Measurements from ENCODE around the gene CCDC57. TPM values are rescaled to one million over a fixed set of nuclear protein-coding genes. Genes with fewer than 3 reads are reported as not detected.

CCDC57 gene
- total and polyA plus RNA-seq, 2 of the 4 experiments (the other 2 are of a cell fraction), result 7.3 to 31.3 TPM

DNA sequence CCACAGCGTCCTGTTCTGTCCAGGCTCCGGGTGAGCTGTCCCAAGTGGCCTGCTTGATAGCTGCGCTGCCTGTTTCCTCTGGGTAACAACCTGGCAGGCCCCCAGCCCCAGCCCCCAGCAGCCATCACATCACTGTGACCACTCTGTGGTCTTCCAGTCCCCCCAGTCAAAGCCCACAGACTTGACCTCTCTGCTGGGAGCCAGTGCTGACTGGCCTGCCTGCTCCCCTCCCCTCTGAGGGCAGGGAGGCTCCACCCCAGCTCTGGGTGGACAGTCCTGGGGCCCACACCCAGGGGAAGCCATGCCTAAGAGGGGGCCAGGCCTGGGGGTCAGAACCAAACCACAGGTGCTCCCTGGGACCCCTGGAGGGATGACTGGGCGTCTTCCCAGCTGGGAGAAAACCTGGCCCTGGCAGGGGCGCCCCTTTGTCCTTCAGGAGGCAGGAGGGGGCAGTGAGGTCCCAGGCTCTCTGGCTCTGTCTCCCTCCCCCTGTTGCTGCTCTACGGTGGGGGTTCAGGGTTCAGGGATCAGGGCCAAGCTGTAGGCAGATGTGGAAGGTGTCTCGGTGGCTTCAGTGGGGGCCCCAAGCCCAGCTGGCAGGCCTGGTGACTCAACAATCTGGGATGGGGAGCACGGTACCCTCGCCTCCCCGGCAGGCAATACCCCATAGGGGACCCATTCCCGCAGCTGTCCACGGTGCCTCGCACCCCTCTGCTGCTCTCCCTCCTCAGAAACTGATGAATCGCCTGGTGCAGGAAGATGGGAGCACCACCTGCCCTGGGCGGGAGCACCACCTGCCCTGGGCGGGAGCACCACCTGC lies 14.4 kb upstream of the CCDC57 start:
- Histone ChIP-seq H3K4me1 (ENCODE audit: control insufficient read depth, insufficient read depth, low read length) (peaks cover 7% of the 10 kb centered on the region), H3K27me3 (ENCODE audit: control insufficient read depth, insufficient read depth, low read length) (no peaks in the 10 kb centered on the region), H2BK15ac (ENCODE audit: low read depth, low read length) (no peak overlapping the region), H2BK5ac (ENCODE audit: low read depth, low read length, poor library complexity, severe bottlenecking) (peak overlapping the region; percentile 9), H3K27ac (ENCODE audit: insufficient read depth, low read length) (no peak overlapping the region), H3K9ac (ENCODE audit: low read depth, low read length) (no peak overlapping the region), H2AK5ac (ENCODE audit: low read depth, low read length) (peak overlapping the region; percentile 43), H3K9me1 (ENCODE audit: insufficient read depth, low read length) (no peaks in the 10 kb centered on the region), H4K20me1 (ENCODE audit: insufficient read depth, low read length) (peaks cover 31% of the 10 kb centered on the region), H2AK9ac (replicated peaks; ENCODE audit: low read depth, low read length, poor library complexity) (peak overlapping the region; percentile 76), H2BK20ac (ENCODE audit: low read depth, low read length) (no peak overlapping the region), H2BK120ac (ENCODE audit: low read depth, low read length) (no peak overlapping the region), H4K8ac (ENCODE audit: low read depth in 2 of 2, low read length in 2 of 2) (no peak overlapping the region), H3K56ac (ENCODE audit: extremely low read depth, insufficient read depth, low read length) (no peak overlapping the region), H4K91ac (ENCODE audit: insufficient read depth, low read depth, low read length) (peak overlapping the region; percentile 55; the same call in 1 of the 2 replicates), H3K14ac (replicated peaks; ENCODE audit: low read depth, low read length) (no peak overlapping the region), H3K79me1 (ENCODE audit: low read depth in 1 of 2, low read length in 2 of 2) (peaks cover 0 to 41% of the 10 kb centered on the region in 2 experiments; a peak in 3 of 4 replicates), H2AFZ (replicated peaks; ENCODE audit: low read length, poor library complexity) (peak overlapping the region; percentile 10), H3K4ac (ENCODE audit: low read depth, low read length) (peak overlapping the region; percentile 50; the same call in 1 of the 2 replicates), H3K18ac (ENCODE audit: low read depth, low read length) (no peak overlapping the region), H3K9me3 (ENCODE audit: control insufficient read depth, insufficient read depth, low read length) (no peaks in the 10 kb centered on the region), H3K23ac (ENCODE audit: low read depth, low read length) (no peak overlapping the region), H3K4me2 (ENCODE audit: low read depth, low read length) (no peak overlapping the region), H3K36me3 (ENCODE audit: control insufficient read depth, insufficient read depth, low read length) (no peaks in the 10 kb centered on the region), H4K5ac (ENCODE audit: low read depth, low read length) (no peak overlapping the region), H3K4me3 (ENCODE audit: insufficient read depth, low read depth, low read length) (no peak overlapping the region)
- in situ Hi-C loops (cut with MboI; ENCODE audit: low sequenced_read_pairs), result no loop called here
- CTCF ChIA-PET, result no interaction called here
- no peak for TF ChIP-seq RCOR1 (IDR thresholded peaks at IDR 0.05; ENCODE audit: insufficient replicate concordance, low read length)
- TF ChIP-seq MAFK (IDR thresholded peaks at IDR 0.05; ENCODE audit: low read depth, low read length), result no peak
- TF ChIP-seq NFE2L2 (IDR thresholded peaks at IDR 0.05; ENCODE audit: low read depth, low read length), result no peak
- no peak for TF ChIP-seq MXI1 (IDR thresholded peaks at IDR 0.05; ENCODE audit: borderline replicate concordance, low read depth, low read length)
- no peak for TF ChIP-seq MAZ (IDR thresholded peaks at IDR 0.05; ENCODE audit: borderline replicate concordance, low read depth, low read length)
- TF ChIP-seq CHD1 (IDR thresholded peaks at IDR 0.05; ENCODE audit: low read depth, low read length), result no peak
- TF ChIP-seq, protein P1, sequence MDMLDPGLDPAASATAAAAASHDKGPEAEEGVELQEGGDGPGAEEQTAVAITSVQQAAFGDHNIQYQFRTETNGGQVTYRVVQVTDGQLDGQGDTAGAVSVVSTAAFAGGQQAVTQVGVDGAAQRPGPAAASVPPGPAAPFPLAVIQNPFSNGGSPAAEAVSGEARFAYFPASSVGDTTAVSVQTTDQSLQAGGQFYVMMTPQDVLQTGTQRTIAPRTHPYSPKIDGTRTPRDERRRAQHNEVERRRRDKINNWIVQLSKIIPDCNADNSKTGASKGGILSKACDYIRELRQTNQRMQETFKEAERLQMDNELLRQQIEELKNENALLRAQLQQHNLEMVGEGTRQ (IDR thresholded peaks at IDR 0.05; ENCODE audit: low read depth, low read length), result no peak
- TF ChIP-seq, protein P2, sequence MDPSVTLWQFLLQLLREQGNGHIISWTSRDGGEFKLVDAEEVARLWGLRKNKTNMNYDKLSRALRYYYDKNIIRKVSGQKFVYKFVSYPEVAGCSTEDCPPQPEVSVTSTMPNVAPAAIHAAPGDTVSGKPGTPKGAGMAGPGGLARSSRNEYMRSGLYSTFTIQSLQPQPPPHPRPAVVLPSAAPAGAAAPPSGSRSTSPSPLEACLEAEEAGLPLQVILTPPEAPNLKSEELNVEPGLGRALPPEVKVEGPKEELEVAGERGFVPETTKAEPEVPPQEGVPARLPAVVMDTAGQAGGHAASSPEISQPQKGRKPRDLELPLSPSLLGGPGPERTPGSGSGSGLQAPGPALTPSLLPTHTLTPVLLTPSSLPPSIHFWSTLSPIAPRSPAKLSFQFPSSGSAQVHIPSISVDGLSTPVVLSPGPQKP (IDR thresholded peaks at IDR 0.05; ENCODE audit: borderline replicate concordance, low read depth, low read length), result no peak
- TF ChIP-seq, protein P3, sequence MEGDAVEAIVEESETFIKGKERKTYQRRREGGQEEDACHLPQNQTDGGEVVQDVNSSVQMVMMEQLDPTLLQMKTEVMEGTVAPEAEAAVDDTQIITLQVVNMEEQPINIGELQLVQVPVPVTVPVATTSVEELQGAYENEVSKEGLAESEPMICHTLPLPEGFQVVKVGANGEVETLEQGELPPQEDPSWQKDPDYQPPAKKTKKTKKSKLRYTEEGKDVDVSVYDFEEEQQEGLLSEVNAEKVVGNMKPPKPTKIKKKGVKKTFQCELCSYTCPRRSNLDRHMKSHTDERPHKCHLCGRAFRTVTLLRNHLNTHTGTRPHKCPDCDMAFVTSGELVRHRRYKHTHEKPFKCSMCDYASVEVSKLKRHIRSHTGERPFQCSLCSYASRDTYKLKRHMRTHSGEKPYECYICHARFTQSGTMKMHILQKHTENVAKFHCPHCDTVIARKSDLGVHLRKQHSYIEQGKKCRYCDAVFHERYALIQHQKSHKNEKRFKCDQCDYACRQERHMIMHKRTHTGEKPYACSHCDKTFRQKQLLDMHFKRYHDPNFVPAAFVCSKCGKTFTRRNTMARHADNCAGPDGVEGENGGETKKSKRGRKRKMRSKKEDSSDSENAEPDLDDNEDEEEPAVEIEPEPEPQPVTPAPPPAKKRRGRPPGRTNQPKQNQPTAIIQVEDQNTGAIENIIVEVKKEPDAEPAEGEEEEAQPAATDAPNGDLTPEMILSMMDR (conservative IDR thresholded peaks at IDR 0.05; ENCODE audit: low read depth, low read length), result no peak
- TF ChIP-seq BHLHE40 (IDR thresholded peaks at IDR 0.05; ENCODE audit: low read depth, low read length), result no peak
- TF ChIP-seq RAD21 (IDR thresholded peaks at IDR 0.05; ENCODE audit: low read length), result no peak
- BruUV-seq (replicated peaks), result no TSS peak
- DNase-seq (no peak), ATAC-seq (ENCODE audit: low read depth) (no peak)
- intact Hi-C loops (cut with micrococcal nuclease), result no loop called here
- POLR2A ChIA-PET (ENCODE audit: unreplicated experiment), result no interaction called here
- 77% methylated on average over 5 of the region's 16 CpGs; no CpG with 5 or more reads in 1 of the 2 experiments for WGBS, 2 experiments (ENCODE audit: extremely low coverage in 2 of 2, insufficient read length in 1 of 2)
- dilution Hi-C loops (cut with HindIII; ENCODE audit: low sequenced_read_pairs, unreplicated experiment), result no loop called here

All from IMR-90 (cell line).